Measurements from ENCODE around the gene SUCNR1. TPM values are rescaled to one million over a fixed set of nuclear protein-coding genes. Genes with fewer than 3 reads are reported as not detected.
"Not testable (repeated sequence)": the region's sequence is repeated elsewhere in the genome, so short reads cannot be mapped to it uniquely, and the experiment has no call there.

SUCNR1 gene
- total RNA-seq, 1 experiment from 2014 or later = not detected

- Histone ChIP-seq H3K4me1 (ENCODE audit: low read length) (no peaks in the 10 kb centered on the region), H3K9me2 (replicated peaks; ENCODE audit: insufficient read depth, low read length) (no peaks in the 10 kb centered on the region), H3K27ac (ENCODE audit: low read length) (no peak overlapping the region), H3K9me3 (ENCODE audit: low read length) (no peaks in the 10 kb centered on the region), H3K79me2 (ENCODE audit: low read length) (no peaks in the 10 kb centered on the region), H3K27me3 (ENCODE audit: low read length) (no peaks in the 10 kb centered on the region), H3K4me2 (ENCODE audit: low read depth, low read length, poor library complexity, severe bottlenecking) (no peak overlapping the region), H2AFZ (ENCODE audit: low read length) (no peak overlapping the region), H4K20me1 (ENCODE audit: insufficient read depth, low read depth, low read length) (no peaks in the 10 kb centered on the region), H3K4me3 (ENCODE audit: low read length) (no peak overlapping the region), H3K36me3 (ENCODE audit: insufficient read depth, low read length) (no peaks in the 10 kb centered on the region), H3K9ac (ENCODE audit: low read length) (no peak overlapping the region)
- DNase-seq = no peak
These were observed 8.9 kb upstream of the SUCNR1 start for GRCh38 chr3:151864423-151865101.

GRCh38 chr3:151866711-151867410 lies 6.6 kb upstream of the SUCNR1 start:
- no peaks in the 10 kb centered on the region for H3K36me3 ChIP-seq (ENCODE audit: insufficient read depth, low read length)
- H3K9ac ChIP-seq (ENCODE audit: low read length) = no peak overlapping the region
- DNase-seq = no peak
- no peak overlapping the region for H3K27ac ChIP-seq (ENCODE audit: low read length)
- no peak overlapping the region for H2AFZ ChIP-seq (ENCODE audit: low read length)
- no peaks in the 10 kb centered on the region for H3K9me2 ChIP-seq (replicated peaks; ENCODE audit: insufficient read depth, low read length)
- H3K9me3 ChIP-seq (ENCODE audit: low read length) = no peaks in the 10 kb centered on the region
- no peaks in the 10 kb centered on the region for H3K79me2 ChIP-seq (ENCODE audit: low read length)
- no peaks in the 10 kb centered on the region for H3K27me3 ChIP-seq (ENCODE audit: low read length)
- no peaks in the 10 kb centered on the region for H4K20me1 ChIP-seq (ENCODE audit: insufficient read depth, low read depth, low read length)
- no peak overlapping the region for H3K4me2 ChIP-seq (ENCODE audit: low read depth, low read length, poor library complexity, severe bottlenecking)
- H3K4me1 ChIP-seq (ENCODE audit: low read length) = peaks cover 2% of the 10 kb centered on the region
- no peak overlapping the region for H3K4me3 ChIP-seq (ENCODE audit: low read length)

- no peaks in the 10 kb centered on the region for H3K79me2 ChIP-seq (ENCODE audit: low read length)
- no peaks in the 10 kb centered on the region for H4K20me1 ChIP-seq (ENCODE audit: insufficient read depth, low read depth, low read length)
- H3K9ac ChIP-seq (ENCODE audit: low read length) = no peak overlapping the region
- DNase-seq = no peak
- no peaks in the 10 kb centered on the region for H3K27me3 ChIP-seq (ENCODE audit: low read length)
- H3K4me3 ChIP-seq (ENCODE audit: low read length) = no peak overlapping the region
- no peak overlapping the region for H3K4me2 ChIP-seq (ENCODE audit: low read depth, low read length, poor library complexity, severe bottlenecking)
- H3K9me2 ChIP-seq (replicated peaks; ENCODE audit: insufficient read depth, low read length) = no peaks in the 10 kb centered on the region
- no peaks in the 10 kb centered on the region for H3K9me3 ChIP-seq (ENCODE audit: low read length)
- no peak overlapping the region for H3K27ac ChIP-seq (ENCODE audit: low read length)
- peaks cover 6% of the 10 kb centered on the region for H3K4me1 ChIP-seq (ENCODE audit: low read length)
- no peaks in the 10 kb centered on the region for H3K36me3 ChIP-seq (ENCODE audit: insufficient read depth, low read length)
- no peak overlapping the region for H2AFZ ChIP-seq (ENCODE audit: low read length)
These were observed 5.8 kb upstream of the SUCNR1 start for GRCh38 chr3:151867666-151868065.

GRCh38 chr3:151869181-151869580 lies 4.3 kb upstream of the SUCNR1 start:
- H3K4me2 ChIP-seq (ENCODE audit: low read depth, low read length, poor library complexity, severe bottlenecking) = no peak overlapping the region

GRCh38 chr3:151871639-151872468 lies 1.6 kb upstream of the SUCNR1 start:
- peak overlapping the region; percentile 44 for H3K4me2 ChIP-seq (ENCODE audit: low read depth, low read length, poor library complexity, severe bottlenecking)
- H3K79me2 ChIP-seq (ENCODE audit: low read length) = no peaks in the 10 kb centered on the region
- no peaks in the 10 kb centered on the region for H3K27me3 ChIP-seq (ENCODE audit: low read length)
- H3K27ac ChIP-seq (ENCODE audit: low read length) = no peak overlapping the region
- H3K9ac ChIP-seq (ENCODE audit: low read length) = no peak overlapping the region
- H3K9me2 ChIP-seq (replicated peaks; ENCODE audit: insufficient read depth, low read length) = no peaks in the 10 kb centered on the region
- H3K4me1 ChIP-seq (ENCODE audit: low read length) = peaks cover 6% of the 10 kb centered on the region
- no peaks in the 10 kb centered on the region for H4K20me1 ChIP-seq (ENCODE audit: insufficient read depth, low read depth, low read length)
- H2AFZ ChIP-seq (ENCODE audit: low read length) = peak overlapping the region; percentile 17; the same call in 1 of the 2 replicates
- DNase-seq = peak; percentile 70
- no peaks in the 10 kb centered on the region for H3K36me3 ChIP-seq (ENCODE audit: insufficient read depth, low read length)
- no peaks in the 10 kb centered on the region for H3K9me3 ChIP-seq (ENCODE audit: low read length)
- H3K4me3 ChIP-seq (ENCODE audit: low read length) = no peak overlapping the region

More at GRCh38 chr3:151869181-151869580, 4.3 kb upstream of the SUCNR1 start:
- DNase-seq = no peak
- H3K9me3 ChIP-seq (ENCODE audit: low read length) = no peaks in the 10 kb centered on the region
- H3K79me2 ChIP-seq (ENCODE audit: low read length) = no peaks in the 10 kb centered on the region
- no peaks in the 10 kb centered on the region for H3K27me3 ChIP-seq (ENCODE audit: low read length)
- H3K4me1 ChIP-seq (ENCODE audit: low read length) = peaks cover 6% of the 10 kb centered on the region
- H3K9ac ChIP-seq (ENCODE audit: low read length) = no peak overlapping the region
- H4K20me1 ChIP-seq (ENCODE audit: insufficient read depth, low read depth, low read length) = no peaks in the 10 kb centered on the region
- no peaks in the 10 kb centered on the region for H3K9me2 ChIP-seq (replicated peaks; ENCODE audit: insufficient read depth, low read length)
- H3K4me3 ChIP-seq (ENCODE audit: low read length) = no peak overlapping the region
- H3K36me3 ChIP-seq (ENCODE audit: insufficient read depth, low read length) = no peaks in the 10 kb centered on the region
- no peak overlapping the region for H3K27ac ChIP-seq (ENCODE audit: low read length)
- H2AFZ ChIP-seq (ENCODE audit: low read length) = no peak overlapping the region

GRCh38 chr3:151874079-151874478 lies 636 bp downstream of the SUCNR1 start:
- not testable (repeated sequence) for H3K4me3 ChIP-seq (ENCODE audit: low read length); H3K9me2 ChIP-seq (replicated peaks; ENCODE audit: insufficient read depth, low read length); H3K27ac ChIP-seq (ENCODE audit: low read length); H3K9me3 ChIP-seq (ENCODE audit: low read length); H3K27me3 ChIP-seq (ENCODE audit: low read length); H3K36me3 ChIP-seq (ENCODE audit: insufficient read depth, low read length); H3K4me2 ChIP-seq (ENCODE audit: low read depth, low read length, poor library complexity, severe bottlenecking); H3K9ac ChIP-seq (ENCODE audit: low read length); H3K79me2 ChIP-seq (ENCODE audit: low read length); H4K20me1 ChIP-seq (ENCODE audit: insufficient read depth, low read depth, low read length); H2AFZ ChIP-seq (ENCODE audit: low read length); H3K4me1 ChIP-seq (ENCODE audit: low read length); DNase-seq

GRCh38 chr3:151875759-151876158 lies 2.3 kb downstream of the SUCNR1 start:
- H3K36me3 ChIP-seq (ENCODE audit: insufficient read depth, low read length) = no peaks in the 10 kb centered on the region
- H3K9ac ChIP-seq (ENCODE audit: low read length) = no peak overlapping the region
- no peaks in the 10 kb centered on the region for H4K20me1 ChIP-seq (ENCODE audit: insufficient read depth, low read depth, low read length)
- H3K27ac ChIP-seq (ENCODE audit: low read length) = no peak overlapping the region
- no peaks in the 10 kb centered on the region; the same call in 1 of the 2 replicates for H3K27me3 ChIP-seq (ENCODE audit: low read length)
- H3K4me1 ChIP-seq (ENCODE audit: low read length) = peaks cover 6% of the 10 kb centered on the region
- no peaks in the 10 kb centered on the region for H3K79me2 ChIP-seq (ENCODE audit: low read length)
- H3K4me2 ChIP-seq (ENCODE audit: low read depth, low read length, poor library complexity, severe bottlenecking) = no peak overlapping the region
- no peak overlapping the region for H3K4me3 ChIP-seq (ENCODE audit: low read length)
- no peaks in the 10 kb centered on the region for H3K9me2 ChIP-seq (replicated peaks; ENCODE audit: insufficient read depth, low read length)
- H2AFZ ChIP-seq (ENCODE audit: low read length) = no peak overlapping the region
- no peaks in the 10 kb centered on the region for H3K9me3 ChIP-seq (ENCODE audit: low read length)
- DNase-seq = no peak

GRCh38 chr3:151877269-151877668 lies 3.8 kb downstream of the SUCNR1 start:
- no peak overlapping the region for H3K4me3 ChIP-seq (ENCODE audit: low read length)
- no peaks in the 10 kb centered on the region; the same call in 1 of the 2 replicates for H3K4me1 ChIP-seq (ENCODE audit: low read length)
- no peaks in the 10 kb centered on the region for H3K36me3 ChIP-seq (ENCODE audit: insufficient read depth, low read length)
- H3K9me2 ChIP-seq (replicated peaks; ENCODE audit: insufficient read depth, low read length) = no peaks in the 10 kb centered on the region
- H3K27me3 ChIP-seq (ENCODE audit: low read length) = no peaks in the 10 kb centered on the region; the same call in 1 of the 2 replicates
- H3K9ac ChIP-seq (ENCODE audit: low read length) = no peak overlapping the region
- no peak overlapping the region for H3K27ac ChIP-seq (ENCODE audit: low read length)
- H3K4me2 ChIP-seq (ENCODE audit: low read depth, low read length, poor library complexity, severe bottlenecking) = no peak overlapping the region
- H3K9me3 ChIP-seq (ENCODE audit: low read length) = no peaks in the 10 kb centered on the region
- no peak overlapping the region for H2AFZ ChIP-seq (ENCODE audit: low read length)
- no peaks in the 10 kb centered on the region for H3K79me2 ChIP-seq (ENCODE audit: low read length)
- DNase-seq = no peak
- H4K20me1 ChIP-seq (ENCODE audit: insufficient read depth, low read depth, low read length) = no peaks in the 10 kb centered on the region

All from Karpas-422 (cell line).